Esophagus muscularis mucosa (tissue), 4 donors: ENCODE results near the gene EMP2.

ENCODE experiments used
- CTCF ChIP-seq, 3 experiments: fragments of 200-600 bp in 2 of 3; fragments of 450-650 bp in 1 of 3; sonication (generic) in 2 of 3; IDR thresholded peaks; one replicate each; pipeline ENCODE4 v1.5.1; 2017 to 2019; ENCODE audit warnings: antibody characterized with exemption in 3 of 3, mild to moderate bottlenecking in 2 of 3, moderate library complexity in 1 of 3
- EP300 ChIP-seq: sonication (generic); formaldehyde crosslinking; IDR thresholded peaks from one replicate; pipeline ENCODE4 v1.6.1; 2017; ENCODE audit warnings: antibody characterized with exemption
- POLR2A ChIP-seq: fragments of 450-650 bp; IDR thresholded peaks from one replicate; pipeline ENCODE4 v1.6.1; 2017; ENCODE audit warnings: antibody characterized with exemption, moderate library complexity, mild to moderate bottlenecking, low read depth

GRCh38 chr16:10617662-10618420 is 37.4 kb upstream of the EMP2 start:
- no peak for TF ChIP-seq POLR2A
- TF ChIP-seq CTCF (IDR thresholded peaks at IDR 0.05) = no peak
- no peak for TF ChIP-seq EP300
